ENCODE measurements around the gene LMAN1L.

DNA sequence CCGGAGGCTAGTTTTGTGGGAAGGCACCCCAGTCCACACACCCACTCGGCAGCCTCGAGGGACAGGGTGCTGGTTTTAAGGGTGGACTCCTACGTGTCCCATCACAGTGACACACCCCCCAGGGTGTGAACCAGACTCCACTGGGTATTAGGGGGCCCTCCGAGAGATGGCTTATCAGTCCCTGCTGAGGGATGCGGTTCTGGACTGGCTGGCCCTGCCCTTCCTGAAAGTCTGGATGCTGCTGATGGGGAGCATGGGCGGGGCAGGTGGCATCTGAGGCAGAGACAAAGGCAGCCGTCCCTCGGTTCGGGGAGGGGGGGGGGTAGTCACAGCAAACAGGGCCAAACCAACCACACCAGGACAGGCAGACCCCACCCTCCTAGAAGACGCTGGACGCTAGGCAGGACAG lies 31.3 kb downstream of the LMAN1L start:
- TF ChIP-seq CTCF (IDR thresholded peaks at IDR 0.05) (no peak), POLR2A (IDR thresholded peaks at IDR 0.05) (no peak)

All from thyroid gland (tissue), 4 donors.